Measurements from ENCODE around the gene HUWE1. TPM values are rescaled to one million over a fixed set of nuclear protein-coding genes. Genes with fewer than 3 reads are reported as not detected.

HUWE1 gene
- total RNA-seq, 1 experiment from 2014 or later = 124 TPM

DNA sequence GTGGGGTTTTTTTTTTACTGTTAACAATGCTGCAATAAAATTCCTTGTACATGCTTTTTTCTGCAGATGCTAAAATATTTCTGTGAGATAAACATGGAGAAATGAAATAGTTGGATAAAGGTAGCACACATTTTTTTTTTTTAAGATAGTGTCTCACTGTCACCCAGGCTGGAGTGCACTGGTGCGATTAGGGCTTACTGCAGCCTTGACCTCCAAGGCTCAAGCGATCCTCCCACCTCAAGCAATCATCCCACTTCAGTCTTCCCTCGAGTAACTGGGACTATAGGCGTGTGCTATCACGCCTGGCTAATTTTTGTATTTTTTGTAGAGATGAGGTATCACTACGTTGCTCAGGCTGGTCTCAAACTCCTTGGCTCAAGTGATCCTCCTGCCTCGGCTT is 1.8 kb upstream of the HUWE1 start:
- DNase-seq (ENCODE audit: low read depth) = no peak

DNA sequence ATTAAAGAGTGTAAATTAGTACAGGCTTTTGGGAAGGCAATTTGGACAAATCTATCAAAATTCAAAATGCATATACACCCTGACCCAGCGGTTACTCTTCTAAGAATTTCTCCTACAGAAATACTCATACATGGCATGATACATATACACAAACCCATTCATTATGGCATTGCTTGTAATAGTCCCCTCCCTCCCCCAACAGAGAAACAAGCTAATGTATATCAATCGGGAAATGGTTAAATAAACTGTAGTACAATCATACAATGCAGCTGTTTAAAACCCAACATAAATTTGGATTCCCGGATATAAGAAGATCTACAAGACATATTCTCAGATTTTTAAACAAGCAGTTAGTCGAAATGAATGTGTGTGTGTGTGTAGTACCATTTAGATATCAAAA is 808 bp downstream of the HUWE1 start:
- DNase-seq (ENCODE audit: low read depth) = no peak

GRCh38 chrX:53684415-53685192 is 1.9 kb downstream of the HUWE1 start:
- DNase-seq (ENCODE audit: low read depth) = no peak

GRCh38 chrX:53683556-53684414 is 2.7 kb downstream of the HUWE1 start:
- peak; percentile 99 for DNase-seq (ENCODE audit: low read depth)

DNA sequence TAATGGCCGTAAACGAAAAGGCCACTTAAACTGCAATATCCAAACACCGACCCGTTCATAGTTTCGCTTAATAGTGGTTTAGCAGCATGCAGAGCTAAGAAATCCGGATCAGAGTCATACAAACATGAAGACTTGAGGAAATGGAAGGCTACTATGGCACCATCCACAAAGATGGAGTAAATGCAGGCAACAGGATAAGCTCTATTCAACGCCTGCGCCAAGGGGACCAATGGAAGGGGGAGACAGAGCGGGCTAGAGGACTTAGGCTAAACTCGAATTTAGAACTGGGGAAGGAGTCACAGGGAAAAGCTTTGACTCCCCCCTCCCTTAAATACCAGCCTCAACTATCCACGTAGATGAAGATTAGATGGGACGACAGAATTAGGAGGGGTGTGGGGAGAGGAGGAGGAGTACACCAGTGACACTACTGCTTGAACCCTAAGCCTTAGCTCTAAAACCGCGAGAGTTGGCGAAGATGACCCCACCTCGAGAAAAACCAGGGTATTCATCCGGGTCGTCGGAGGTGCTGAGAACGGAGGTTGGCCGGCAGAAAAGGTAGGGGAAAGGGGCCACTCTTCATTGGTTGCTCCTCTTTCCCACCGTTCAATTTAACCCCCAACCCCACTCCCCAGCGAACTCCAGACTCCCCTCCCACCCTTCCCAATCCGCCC is 3.5 kb downstream of the HUWE1 start:
- DNase-seq (ENCODE audit: low read depth) = peak; percentile 64

DNA sequence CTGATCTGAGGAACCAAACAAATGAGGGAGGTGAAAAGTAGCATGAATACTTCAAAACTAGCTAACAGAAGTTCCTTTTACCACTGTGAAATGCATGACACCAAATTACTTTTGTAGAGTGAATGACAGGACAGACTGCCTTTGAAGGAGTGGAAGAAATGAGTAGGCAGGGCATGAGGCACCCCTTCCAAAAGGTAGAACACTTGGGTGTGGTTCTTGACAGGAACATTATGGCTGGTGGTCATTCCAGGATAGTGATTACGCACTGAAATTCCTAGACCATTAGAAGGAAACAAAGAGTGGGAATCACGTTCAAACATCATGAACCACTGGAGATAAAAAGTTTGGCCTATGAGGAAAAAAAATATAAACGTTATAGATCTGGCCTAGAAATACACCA is 4.9 kb downstream of the HUWE1 start:
- peak; percentile 6 for DNase-seq (ENCODE audit: low read depth)

DNA sequence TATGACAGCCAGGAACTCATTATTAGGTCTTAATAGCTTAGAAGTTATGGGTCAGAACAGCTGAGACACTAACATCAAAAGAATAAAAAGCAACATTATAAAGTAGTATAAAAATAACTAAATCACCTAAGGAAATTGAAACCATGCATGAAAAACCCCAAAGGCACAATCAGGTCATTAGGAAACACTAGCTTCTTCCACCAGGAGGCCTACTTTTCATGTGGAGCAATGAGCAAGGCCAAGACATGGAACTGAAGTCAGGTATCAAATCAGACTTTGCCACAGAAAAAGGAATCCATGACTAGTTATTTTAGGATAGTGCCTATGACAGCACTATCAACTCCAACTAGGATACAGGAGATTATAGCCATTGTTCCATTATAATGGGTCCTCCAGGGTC is 7.9 kb downstream of the HUWE1 start:
- DNase-seq (ENCODE audit: low read depth) = peak; percentile 36

DNA sequence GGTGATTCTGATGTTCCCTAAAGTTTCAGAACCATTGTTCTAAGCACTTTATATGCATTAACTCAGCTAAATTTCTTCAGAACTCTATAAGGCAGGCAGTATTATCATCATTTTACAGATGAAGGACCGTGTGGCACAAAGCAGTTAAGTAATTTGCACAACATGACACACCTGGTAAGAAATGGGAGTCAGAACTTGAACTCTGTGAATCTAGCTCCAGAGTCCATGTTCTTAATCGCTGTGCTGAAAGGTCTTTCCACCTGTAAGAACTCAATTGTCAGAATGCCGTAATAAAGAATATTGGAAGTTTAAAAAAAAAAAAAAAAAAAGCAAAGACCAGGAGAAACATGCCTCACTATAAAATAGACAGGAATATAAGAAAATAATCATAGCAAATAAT is 9.2 kb downstream of the HUWE1 start:
- no peak for DNase-seq (ENCODE audit: low read depth)

DNA sequence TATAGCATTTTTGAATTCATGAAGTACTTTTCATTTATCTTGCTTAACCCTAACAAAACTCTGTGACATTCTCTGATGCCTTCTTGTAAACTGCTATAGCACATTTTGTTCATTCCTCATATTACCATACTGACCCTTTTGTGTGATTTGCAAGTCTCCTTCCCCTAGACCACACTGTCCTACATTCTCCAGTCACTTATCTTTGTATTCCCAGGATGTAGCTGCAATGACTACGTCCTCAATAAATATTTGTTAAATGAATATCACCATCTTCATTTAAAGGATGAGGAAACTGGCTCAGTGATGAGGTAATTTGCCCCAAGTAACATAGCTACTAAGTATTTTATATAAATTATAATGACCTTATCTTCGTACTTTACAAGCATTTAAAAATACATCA is 11.9 kb downstream of the HUWE1 start:
- DNase-seq (ENCODE audit: low read depth) = no peak

GRCh38 chrX:53669258-53669657 is 17.3 kb downstream of the HUWE1 start:
- no peak for DNase-seq (ENCODE audit: low read depth)

- DNase-seq (ENCODE audit: low read depth) = no peak
These were observed 20.3 kb downstream of the HUWE1 start for GRCh38 chrX:53666171-53666570.

DNA sequence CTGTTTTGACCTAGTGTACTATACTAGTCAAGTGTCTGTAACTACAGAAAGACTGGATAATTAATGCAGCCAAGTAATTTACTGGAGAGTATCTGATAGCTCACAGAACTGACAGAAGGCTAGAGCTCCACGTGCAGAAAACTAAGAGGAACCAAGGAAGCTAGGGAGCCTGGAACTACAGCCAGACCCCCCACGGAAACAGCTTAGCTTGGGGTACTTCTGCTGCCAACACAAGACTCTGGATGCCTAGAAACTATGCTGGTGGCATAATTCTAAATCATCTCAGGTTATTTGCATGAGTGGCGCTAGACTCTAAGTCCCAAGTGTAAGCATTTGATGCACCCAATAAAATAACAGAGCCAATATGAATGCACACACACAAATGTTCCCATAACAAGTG is 26.5 kb downstream of the HUWE1 start:
- DNase-seq (ENCODE audit: low read depth) = no peak

DNA sequence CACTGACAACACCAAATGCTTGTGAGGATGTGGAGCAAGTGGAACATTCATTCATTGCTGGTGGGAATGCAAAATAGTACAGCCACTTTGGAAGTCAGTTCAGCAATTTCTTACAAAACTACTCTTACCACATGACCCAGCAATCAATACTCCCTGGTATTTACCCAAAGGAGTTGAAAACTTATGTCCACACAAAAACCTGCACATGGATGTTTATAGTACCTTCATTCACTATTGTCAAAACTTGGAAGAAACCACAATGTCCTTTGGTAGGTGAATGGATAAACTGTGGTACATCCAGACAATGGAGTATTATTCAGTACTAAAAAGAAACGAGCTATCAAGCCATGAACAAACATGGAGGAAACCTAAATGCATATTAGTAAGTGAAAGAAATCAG is 27.5 kb downstream of the HUWE1 start:
- DNase-seq (ENCODE audit: low read depth) = no peak

DNA sequence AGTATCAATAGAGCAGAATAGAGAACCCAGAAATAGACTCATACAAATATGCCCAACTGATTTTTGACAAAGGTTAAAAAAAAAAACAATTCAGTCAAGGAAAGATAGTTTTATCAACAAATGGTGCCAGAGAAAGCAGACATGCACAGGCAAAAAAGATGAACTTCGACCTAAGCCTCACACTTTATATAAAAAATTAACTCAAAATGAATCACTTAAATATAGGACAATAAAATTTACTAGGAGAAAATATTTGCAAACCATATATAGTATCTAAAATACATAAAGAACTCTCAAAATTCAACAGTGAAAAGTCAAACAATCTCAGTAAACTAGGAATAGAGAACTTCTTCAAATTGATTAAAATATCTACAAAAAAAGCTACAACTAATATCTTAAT is 29.7 kb downstream of the HUWE1 start:
- DNase-seq (ENCODE audit: low read depth) = no peak

DNA sequence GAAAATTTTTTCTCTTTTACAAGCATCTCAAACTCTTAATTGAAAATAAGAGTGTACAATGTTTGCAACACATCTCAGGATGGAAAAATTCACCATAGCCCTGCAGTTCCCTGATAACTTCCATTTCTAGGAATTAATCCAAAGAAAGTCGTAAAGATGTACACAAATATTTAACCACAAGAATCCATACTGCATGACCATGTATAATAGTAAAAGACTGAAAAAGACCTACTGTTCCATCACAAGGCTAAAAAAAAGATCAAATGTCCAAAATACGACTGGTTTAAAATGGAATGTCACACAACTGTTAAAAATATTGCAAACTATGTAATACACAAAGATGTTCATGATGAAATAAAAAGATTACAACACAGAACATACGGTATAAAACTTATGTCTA is 32.1 kb downstream of the HUWE1 start:
- DNase-seq (ENCODE audit: low read depth) = no peak

DNA sequence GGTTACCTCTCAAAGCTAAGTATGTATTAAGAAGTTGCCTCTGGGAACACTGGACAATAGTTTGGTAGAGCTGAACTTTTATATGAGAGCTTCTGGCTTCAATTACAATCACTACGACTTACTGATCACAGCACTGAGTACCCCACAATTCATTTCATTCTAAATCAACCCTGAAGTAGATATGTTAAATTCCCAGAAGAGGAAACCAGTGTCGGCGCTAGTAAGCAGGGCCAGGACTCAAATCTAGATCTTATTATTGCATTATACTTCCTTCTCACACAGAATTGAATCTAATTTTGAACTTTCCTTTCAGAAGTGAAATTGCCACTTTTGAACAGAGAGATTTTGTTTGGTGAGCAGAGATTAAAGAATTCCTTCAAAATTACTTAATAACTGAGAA is 41.8 kb downstream of the HUWE1 start:
- DNase-seq (ENCODE audit: low read depth) = no peak

DNA sequence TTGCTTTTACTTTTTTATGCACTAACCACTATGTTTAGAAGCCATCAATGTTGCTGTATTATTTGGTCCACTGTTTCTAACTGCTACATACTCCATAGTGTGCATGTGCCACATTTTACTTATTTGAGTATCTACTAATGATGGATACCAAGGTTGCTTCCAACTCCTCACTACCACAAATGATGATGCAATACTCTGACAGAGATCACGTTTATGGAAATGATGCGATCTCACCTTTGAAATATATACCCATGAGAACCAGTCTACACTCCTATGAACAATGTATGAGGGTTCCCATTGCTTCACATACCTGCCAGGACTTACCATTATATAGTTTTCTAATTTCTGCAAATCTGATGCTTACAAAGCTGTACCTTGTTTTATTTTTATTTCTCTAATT is 44.2 kb downstream of the HUWE1 start:
- no peak for DNase-seq (ENCODE audit: low read depth)

DNA sequence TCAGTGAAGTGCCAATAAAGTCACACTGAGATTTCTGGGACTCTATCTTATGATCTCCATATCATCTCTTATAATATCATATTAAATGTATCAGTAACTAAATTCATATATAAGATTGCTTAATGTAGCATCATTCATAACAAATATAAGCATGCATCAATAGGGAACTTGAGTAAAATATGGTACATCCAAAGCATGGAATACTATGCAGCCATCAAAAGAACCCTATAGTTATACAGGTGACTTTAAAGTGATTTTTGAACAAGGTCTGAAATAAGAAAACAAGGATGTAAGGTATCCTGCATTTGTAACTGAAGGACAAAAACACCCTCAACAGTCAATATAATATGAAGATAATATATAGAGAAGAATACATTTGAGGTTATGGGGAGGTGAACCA is 47.3 kb downstream of the HUWE1 start:
- DNase-seq (ENCODE audit: low read depth) = no peak

GRCh38 chrX:53637479-53637878 is 49.0 kb downstream of the HUWE1 start:
- DNase-seq (ENCODE audit: low read depth) = no peak

DNA sequence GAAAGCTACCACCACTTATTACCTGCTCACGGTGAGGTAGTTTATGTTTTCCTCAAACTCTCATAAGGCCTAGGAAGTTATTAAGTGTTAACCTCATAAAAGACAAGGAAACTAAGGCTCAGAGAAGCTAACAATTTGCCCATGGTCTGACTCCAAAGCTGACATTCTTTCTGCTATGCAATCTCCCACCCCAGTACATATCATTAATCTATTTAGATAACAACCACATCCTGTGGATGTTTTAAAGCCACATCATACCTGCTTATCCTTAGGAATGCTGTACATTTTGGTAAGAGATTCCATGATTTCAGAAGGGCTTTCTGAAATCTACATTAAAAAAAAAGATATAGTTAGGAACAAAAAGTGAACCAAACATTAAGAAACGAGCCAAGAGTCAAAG is 55.4 kb downstream of the HUWE1 start:
- DNase-seq (ENCODE audit: low read depth) = no peak

GRCh38 chrX:53630261-53630660 is 56.3 kb downstream of the HUWE1 start:
- DNase-seq (ENCODE audit: low read depth) = no peak

DNA sequence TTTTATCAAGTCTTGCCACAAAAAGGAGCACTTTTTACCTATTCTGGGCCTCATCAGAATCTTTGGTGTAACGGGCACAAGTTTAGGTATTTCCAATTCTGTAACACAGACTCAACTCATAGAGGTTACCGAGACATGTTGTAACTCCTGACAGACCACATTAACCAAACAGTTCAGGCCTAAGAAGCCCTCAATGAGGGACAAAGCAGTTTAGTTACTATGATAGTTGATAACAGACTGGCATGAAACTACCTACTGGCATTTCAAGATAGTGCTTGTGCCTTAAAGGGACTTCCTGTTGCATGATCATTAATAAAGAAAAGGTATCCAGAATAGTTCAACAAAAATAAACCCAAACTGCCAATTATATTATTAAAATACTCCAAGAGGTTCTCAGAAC is 64.1 kb downstream of the HUWE1 start:
- no peak for DNase-seq (ENCODE audit: low read depth)
